ENCODE data around the gene MBOAT7.

The MBOAT7 gene

GRCh38 chr19:54160854-54161253 lies 28.5 kb downstream of the MBOAT7 start:
- no peak for DNase-seq

GRCh38 chr19:54160182-54160811 lies 29.1 kb downstream of the MBOAT7 start:
- DNase-seq = no peak

GRCh38 chr19:54159352-54160181 lies 29.8 kb downstream of the MBOAT7 start, which contains the start of gene LENG1:
Gene LENG1 (minus strand): TSS chr19:54159721. CDS start chr19:54159695, 26 bp downstream.
- DNase-seq = peak; percentile 92

- no peak for DNase-seq
Measured at GRCh38 chr19:54158812-54159351, 30.5 kb downstream of the MBOAT7 start.

GRCh38 chr19:54156953-54157352 lies 32.4 kb downstream of the MBOAT7 start:
- no peak for DNase-seq

- DNase-seq = no peak
Measured at GRCh38 chr19:54156490-54156889, 32.9 kb downstream of the MBOAT7 start.

GRCh38 chr19:54155694-54156093 lies 33.7 kb downstream of the MBOAT7 start:
- no peak for DNase-seq

GRCh38 chr19:54154603-54155345 lies 34.6 kb downstream of the MBOAT7 start:
- peak; percentile 41 for DNase-seq

- no peak for DNase-seq
Measured at GRCh38 chr19:54153731-54154326, 35.6 kb downstream of the MBOAT7 start.

GRCh38 chr19:54152878-54153524 lies 36.4 kb downstream of the MBOAT7 start:
- no peak for DNase-seq

- no peak for DNase-seq
Measured at GRCh38 chr19:54152267-54152666, 37.1 kb downstream of the MBOAT7 start.

- DNase-seq = no peak
Measured at GRCh38 chr19:54151362-54152035, 37.9 kb downstream of the MBOAT7 start.

- DNase-seq = no peak
Measured at GRCh38 chr19:54149021-54149812, 40.2 kb downstream of the MBOAT7 start.

- no peak for DNase-seq
Measured at GRCh38 chr19:54148158-54148557, 41.2 kb downstream of the MBOAT7 start.

- no peak for DNase-seq
Measured at GRCh38 chr19:54147676-54148075, 41.7 kb downstream of the MBOAT7 start.

- no peak for DNase-seq
Measured at GRCh38 chr19:54145541-54146158, 43.7 kb downstream of the MBOAT7 start.

GRCh38 chr19:54142166-54142780 lies 47.1 kb downstream of the MBOAT7 start:
- no peak for DNase-seq

GRCh38 chr19:54141356-54141755 lies 48.0 kb downstream of the MBOAT7 start:
- no peak for DNase-seq

- no peak for DNase-seq
Measured at GRCh38 chr19:54138489-54139256, 50.7 kb downstream of the MBOAT7 start.

Measured in activated T-cell treated with anti-CD3 and anti-CD28 coated beads, Interleukin-2, amount 50 U/mL, for 1 hour (primary cell).